Endothelial cell of hepatic sinusoid (primary cell): Measurements from ENCODE around the gene CLOCK.

ENCODE experiments used
- in situ Hi-C: cut with HindIII; loops from 2 replicates; pipeline ENCODE4 v1.10.0; 2017; ENCODE audit warnings: low sequenced_read_pairs

CLOCK gene

DNA sequence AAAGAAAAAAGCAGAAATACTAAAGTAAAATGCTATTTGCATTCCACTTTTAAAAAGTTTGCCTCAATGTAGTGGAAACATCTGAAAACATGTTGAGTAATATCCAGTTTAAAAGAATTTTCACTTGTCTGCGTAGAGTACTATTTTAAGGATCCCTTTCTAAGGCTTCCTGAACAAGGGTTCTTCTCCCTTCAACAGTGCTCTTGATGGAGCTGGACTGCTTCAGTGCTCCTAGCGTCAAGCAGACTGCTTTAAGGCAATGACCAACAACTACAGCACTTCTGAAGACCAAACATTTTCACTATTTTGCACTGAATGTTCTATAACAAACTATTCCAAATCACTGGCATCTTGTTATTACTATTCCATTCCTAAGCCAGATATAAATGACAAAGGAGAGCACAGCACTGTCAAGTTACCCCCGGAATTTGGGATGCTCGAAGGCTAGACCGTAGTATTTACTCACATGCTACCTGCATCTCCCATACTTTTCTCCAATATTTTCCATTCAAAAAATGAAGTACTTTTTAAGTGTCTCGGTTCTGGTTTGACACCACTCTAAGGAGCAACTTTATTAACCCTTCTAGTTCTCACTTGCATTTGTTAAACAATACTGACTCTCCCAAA is 114.9 kb downstream of the CLOCK start:
- in situ Hi-C loops = no loop called here

DNA sequence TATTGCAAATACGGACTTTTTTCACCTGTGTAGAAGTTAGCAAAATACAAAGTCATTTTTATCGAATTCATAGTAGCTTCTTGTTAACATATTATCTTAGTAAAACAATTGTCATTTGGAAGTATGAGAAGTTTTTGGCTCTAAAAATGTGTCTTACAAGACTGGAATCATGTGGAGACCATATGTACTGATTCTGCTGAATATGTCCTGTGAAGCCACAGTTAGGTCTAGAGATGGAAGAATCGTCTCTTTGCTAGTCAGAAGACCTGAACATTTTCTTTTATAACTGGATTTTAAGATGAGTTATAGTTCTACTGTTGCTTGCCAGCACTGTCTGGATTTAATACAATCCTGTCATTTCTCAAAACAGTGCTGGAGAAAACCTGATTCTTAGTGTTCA is 121.9 kb downstream of the CLOCK start:
- in situ Hi-C loops = no loop called here

DNA sequence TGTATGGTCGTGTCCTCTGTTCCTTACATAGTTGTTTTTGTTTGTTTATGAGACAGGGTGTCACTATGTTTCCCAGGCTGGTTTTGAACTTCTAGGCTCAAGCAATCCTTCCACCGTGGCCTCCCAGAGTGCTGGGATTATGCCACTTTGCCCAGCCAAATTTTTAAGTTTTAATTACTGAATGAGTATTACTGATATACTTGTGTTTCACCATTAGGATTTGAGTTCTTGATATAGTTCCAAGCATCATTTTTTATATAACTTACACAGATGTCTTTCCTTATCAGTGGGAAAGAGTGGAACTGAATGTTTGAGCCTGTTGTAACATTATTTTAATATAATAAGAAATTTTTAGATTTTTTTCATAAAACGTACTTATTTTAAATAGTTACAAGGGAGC is 130.5 kb downstream of the CLOCK start:
- in situ Hi-C loops = no loop called here

DNA sequence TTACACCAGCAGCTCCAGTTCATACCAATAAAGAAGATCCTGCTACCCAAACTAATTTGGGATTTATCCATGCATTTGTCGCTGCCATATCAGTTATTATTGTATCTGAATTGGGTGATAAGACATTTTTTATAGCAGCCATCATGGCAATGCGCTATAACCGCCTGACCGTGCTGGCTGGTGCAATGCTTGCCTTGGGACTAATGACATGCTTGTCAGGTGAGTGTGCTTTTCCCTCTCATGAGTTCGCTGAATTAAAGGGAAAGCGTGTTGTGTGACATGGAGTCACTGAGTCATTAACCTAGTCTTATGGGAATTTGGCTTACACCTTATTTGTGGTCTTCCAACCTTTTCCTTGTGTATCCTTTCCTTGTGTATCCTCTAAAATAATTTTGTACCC is 135.1 kb downstream of the CLOCK start:
- in situ Hi-C loops = no loop called here

DNA sequence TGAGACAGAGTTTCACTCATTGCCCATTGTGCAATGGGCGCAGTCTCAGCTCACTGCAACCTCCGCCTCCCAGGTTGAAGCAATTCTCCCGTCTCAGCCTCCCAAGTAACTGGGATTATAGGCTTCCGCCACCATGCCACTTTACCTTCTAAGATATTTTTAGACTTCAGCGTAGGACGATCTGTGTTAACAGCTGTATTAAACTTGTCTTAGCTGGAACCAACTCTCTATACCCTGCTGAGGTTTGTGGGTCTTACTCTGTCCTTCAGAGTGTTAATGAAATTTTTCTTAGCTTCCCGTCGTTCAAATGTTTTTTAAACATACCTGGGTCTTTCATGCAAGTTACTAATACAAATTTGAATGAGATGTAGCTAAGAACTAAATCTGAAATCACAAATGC is 136.3 kb downstream of the CLOCK start:
- in situ Hi-C loops = no loop called here

DNA sequence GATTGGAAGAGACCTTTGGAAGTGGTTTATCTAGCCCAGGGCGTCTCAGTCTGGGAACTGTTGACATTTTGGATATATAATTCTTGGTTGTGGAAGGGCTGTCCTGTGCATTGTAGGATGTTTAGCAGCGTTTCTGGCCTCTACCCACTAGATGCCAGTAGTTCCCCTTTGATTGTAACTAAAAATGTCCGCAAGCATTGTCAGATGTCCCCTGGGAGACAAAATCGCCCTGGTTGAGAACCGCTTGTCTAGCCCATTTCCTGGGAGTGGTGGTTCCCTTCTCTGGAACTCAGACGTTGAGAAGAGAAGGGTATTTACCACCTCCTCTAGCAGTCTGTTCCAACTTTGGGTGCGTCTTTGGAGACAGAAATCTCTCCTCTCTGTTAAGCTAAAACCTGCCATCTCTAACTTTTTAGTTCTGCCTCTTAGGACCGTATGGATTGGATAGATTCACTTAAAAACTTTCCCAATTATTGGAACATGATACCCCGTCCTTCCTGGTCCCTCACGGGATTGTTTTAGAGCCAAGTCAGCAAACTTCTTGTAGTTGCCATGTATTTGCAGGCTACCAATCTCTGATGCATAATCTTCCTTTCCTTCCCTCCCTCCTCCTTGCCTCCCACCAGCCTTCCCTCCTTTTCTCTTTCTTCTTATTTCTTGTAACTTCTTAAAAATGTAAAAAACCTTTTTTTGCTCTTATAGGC is 137.1 kb downstream of the CLOCK start:
- in situ Hi-C loops = no loop called here

- in situ Hi-C loops = no loop called here
These were observed 138.9 kb downstream of the CLOCK start for GRCh38 chr4:55407764-55408163.

GRCh38 chr4:55407119-55407518 is 139.6 kb downstream of the CLOCK start:
- in situ Hi-C loops = no loop called here

- in situ Hi-C loops = no loop called here
These were observed 140.2 kb downstream of the CLOCK start for GRCh38 chr4:55406545-55406944.

DNA sequence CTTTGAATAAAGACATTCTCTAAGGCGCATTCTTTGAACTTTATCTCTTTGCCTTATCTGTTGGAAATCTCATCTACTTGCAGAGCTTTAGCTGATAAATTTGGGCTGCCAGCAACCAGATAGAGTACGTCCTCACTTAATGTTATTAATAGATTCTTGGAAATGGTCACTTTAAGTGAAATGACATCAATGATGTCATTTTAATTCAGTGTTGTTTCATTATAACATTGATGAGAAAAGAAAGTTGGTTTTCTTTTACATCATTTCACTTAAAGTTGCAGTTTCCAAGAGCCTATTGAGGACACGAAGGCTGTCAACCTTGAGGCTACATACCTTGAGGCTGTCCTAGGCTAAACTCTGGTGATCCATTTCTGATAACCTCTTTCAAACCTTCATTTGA is 141.6 kb downstream of the CLOCK start:
- in situ Hi-C loops = no loop called here

DNA sequence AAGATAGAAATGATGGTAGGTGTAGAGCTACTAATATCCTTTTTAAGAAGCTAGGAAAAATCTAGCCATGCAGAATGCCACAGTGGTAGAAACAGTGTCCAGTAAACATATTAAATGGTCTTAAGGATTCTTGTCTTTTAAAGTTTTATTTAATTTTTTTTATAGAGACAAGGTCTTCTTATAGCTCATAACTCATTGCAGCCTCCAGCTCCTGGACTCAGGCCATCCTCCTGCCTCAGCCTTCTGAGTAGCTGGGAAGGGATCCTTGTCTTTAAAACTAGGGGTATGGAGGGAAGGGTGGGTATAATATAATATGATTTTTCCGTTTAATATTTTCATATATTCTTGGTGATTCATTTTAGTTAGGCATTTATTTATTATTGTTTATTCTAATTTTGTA is 147.1 kb downstream of the CLOCK start:
- in situ Hi-C loops = no loop called here

- in situ Hi-C loops = no loop called here
These were observed 147.7 kb downstream of the CLOCK start for GRCh38 chr4:55398966-55399365.

DNA sequence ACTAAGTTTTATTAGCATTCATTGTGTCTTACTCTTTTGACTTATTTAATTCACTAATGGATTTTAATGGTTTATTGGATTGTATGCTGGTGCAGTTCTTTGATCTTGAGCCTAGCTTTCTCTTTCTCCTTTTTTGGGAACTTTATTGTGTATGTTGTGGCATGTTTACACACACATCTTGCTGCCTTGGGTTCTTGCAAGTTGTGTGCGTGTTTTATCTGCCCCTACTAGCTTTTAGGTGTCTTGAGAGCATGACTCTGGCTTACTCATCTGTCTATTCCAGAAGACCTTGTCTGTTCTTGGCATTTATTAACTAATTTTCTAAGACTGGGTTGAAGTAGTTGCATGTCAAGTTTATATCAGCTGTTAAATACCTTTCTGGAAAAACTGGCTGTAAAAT is 148.2 kb downstream of the CLOCK start:
- in situ Hi-C loops = no loop called here

DNA sequence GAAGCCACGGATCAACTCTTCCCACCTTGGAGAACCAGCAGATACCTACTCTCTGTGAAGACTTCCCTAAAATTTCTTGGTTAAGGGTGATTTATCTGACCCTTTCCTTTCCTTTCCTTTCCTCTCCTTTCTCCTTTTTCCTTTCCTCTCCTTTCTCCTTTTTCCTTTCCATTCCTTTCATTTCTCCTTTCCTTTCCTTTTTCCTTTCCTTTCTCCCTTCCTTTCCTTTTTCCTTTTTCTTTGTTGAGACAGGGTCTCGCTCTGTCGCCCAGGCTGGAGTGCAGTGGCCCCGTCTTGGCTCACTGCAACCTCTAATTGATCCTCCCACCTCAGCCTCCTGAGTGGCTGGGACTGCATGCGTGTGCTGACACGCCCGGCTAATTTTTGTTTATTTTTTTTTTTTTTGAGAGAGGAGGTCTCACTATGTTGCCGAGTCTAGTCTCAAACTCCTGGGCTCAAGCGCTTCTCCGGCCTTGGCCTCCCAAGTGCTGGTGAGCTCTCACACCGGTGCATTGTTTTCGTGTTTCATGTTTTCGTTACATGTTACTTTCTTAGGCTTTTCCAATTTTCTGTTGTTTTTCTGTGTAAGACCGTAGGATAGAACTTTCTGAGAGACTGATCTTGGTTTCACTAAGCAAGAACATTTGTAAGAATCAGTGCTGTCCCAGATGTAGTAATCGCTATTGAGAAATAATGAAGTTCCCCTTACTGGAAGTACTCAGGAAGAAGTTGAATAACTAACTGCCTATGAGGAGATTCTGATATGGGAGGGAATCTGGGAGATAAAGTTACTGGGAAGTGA is 149.0 kb downstream of the CLOCK start:
- in situ Hi-C loops = no loop called here

DNA sequence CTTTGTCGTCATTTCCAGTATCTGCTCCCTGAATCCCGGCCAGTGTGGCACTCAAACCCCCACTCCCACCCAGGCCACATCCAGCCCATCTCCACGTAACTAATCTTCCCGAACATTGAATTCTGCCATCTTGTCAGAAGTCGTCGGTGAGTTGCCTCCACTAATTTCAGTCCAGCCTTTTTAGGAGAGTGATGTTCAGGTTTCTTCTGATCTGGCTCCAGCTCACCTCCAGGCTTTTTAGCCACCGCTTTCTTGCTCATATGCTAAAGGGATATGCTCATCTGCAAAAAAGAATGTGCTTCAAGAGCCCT is 149.6 kb downstream of the CLOCK start:
- in situ Hi-C loops = no loop called here

DNA sequence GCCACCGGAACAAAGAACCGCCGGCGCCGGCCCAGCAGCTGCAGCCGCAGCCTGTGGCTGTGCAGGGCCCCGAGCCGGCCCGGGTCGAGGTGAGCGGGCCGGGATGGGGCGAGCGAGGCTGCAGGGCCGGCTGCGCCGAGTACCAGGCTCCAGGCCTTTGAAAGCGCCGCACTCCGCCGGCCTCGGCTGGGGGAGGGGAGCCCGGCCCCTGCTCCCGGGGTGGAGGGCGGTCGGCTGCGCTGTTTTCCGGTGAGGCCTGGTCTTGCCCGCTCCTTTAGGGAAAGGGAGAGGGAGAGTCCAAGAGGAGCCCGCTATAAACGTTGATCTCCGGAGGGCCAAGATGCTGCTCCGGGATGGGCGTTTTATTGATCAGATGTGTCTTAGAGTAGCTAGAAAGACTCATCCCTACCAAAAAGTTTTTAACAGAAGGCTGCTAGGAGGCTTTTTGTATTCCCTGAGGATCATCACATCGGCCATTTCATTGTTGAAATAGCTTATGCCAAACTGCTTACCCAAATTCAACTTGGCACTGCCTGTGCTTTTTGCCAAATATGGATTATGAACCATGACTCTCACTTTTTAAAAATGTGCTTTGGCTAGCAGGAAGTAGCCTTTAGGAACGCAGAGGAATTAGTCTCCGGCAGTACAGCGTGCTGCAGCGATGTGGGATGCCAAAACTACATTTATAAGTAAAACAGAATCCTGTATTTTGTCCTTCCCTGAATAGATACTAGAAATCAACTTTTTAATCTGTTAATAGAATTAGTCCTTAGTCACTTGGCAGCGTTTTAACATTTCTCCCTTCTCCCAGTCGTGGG is 150.2 kb downstream of the CLOCK start:
- in situ Hi-C loops = no loop called here

- in situ Hi-C loops = no loop called here
These were observed 151.0 kb downstream of the CLOCK start, which contains the start of gene TMEM165 for GRCh38 chr4:55395529-55396307. TSS of gene TMEM165 (plus strand) at chr4:55395957. CDS start at chr4:55396190, 233 bp downstream.

DNA sequence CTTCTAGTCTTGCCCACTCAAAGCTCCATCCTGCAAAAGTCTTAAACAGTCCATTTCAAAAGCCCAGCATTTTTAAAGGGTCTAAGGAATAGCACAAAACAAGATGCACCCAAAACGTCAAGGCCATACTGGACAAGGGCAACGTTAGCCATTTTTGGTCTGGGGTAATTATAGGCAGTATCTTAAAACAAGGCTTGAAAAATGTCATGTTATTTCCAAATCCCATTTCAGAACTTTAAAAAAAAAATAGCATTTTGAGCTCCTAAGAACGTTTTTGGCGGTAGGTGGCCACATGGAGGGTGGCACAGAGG is 151.5 kb downstream of the CLOCK start:
- in situ Hi-C loops = no loop called here

DNA sequence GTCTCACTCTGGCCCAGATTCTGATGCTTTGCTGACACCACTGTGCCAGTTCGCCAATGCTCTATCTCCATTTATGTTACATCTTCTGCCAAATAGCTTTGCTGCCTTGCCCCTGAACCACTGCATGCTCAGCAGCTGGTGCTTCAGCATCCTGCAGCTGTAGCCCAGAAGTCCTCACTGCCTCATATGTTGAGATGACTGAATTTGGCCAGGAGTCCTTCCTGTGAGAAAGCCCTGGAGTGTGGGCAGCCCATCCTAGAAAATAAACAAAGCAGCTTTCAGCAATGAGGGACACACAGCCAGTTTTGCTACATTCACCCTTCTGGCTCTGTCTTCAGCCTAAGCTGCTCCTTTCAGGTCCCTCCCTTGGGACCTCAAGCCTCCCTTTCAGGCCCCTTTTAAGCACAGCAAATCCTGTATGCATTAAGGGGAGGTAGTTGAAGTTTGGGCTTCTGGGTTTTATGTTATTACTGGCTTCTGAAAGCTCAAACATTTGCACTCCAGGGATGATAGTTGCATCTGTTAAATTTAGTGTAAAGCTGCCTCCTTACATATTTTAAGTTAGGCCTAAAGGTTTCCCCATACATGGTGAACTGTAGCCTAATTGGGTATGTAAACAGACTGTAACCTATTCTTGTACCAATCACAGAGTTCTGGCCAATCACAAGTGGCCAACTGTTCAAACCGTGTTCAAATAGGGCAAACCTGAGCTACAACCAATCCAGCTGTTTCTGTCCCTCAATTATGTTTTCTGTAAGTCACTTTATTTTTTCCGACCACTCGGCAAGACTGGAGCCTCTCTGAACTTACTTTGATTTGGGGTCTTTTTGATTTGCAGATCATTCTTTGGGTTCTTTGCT is 153.0 kb downstream of the CLOCK start:
- in situ Hi-C loops = loop anchor here (5.0 kb wide), 1 partner anchor 46 kb away; the partner anchor contains the start of gene SRD5A3

DNA sequence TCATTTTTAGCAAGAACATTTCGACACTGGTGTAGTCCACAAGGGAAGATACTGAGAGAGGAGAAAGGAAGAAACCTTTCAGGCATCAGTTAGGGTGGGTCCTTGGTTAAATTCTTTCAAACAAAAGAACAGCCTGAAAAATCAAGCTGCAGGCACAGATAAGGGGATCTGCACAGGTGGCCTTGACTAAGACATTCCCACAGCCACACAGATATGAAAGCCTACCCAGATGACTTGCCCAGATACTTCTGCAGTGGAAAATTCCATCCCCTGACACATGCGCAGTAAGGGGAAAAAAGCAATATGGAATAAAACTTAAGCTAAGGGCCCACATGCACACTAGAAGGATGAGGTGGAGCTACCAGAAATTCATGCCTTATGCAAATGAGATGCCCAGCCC is 159.9 kb downstream of the CLOCK start:
- in situ Hi-C loops = no loop called here
